HG03342 (cell line): ENCODE results near the gene CST6.
"Not testable (repeated sequence)": the region's sequence is repeated elsewhere in the genome, so short reads cannot be mapped to it uniquely, and the experiment has no call there.

Experiments
- ATAC-seq: cut with Tn5 transposase; IDR thresholded peaks from one replicate; pipeline ENCODE4 v1.9.1; 2021; ENCODE audit warnings: mild to moderate bottlenecking, moderate library complexity; ENCODE audit not compliant: unreplicated experiment

Gene CST6

GRCh38 chr11:65982824-65983588, 28.8 kb upstream of the CST6 start:
- ATAC-seq: no peak

GRCh38 chr11:65983589-65983987, 28.2 kb upstream of the CST6 start:
- no peak for ATAC-seq

- ATAC-seq: no peak
Measured at GRCh38 chr11:65987336-65987735, 24.5 kb upstream of the CST6 start.

- peak; percentile 91 for ATAC-seq
Measured at GRCh38 chr11:65988791-65989592, 22.8 kb upstream of the CST6 start.

GRCh38 chr11:65992056-65992455, 19.8 kb upstream of the CST6 start:
- no peak for ATAC-seq

GRCh38 chr11:65997286-65997685, 14.5 kb upstream of the CST6 start:
- no peak for ATAC-seq

- ATAC-seq: peak; percentile 84
Measured at GRCh38 chr11:66001942-66002647, 9.7 kb upstream of the CST6 start, which contains the start of the genes BANF1 and EIF1AD. TSS of gene BANF1 (plus strand) at chr11:66002503. CDS start at chr11:66003251, 748 bp downstream. TSS of gene EIF1AD (minus strand) at chr11:66002157. CDS start at chr11:66000389, 1,768 bp downstream.

GRCh38 chr11:66002648-66003225, 9.1 kb upstream of the CST6 start:
- ATAC-seq: peak; percentile 33

- no peak for ATAC-seq
Measured at GRCh38 chr11:66003291-66003690, 8.5 kb upstream of the CST6 start.

GRCh38 chr11:66004186-66004585, 7.6 kb upstream of the CST6 start:
- no peak for ATAC-seq

- no peak for ATAC-seq
Measured at GRCh38 chr11:66006134-66006890, 5.5 kb upstream of the CST6 start.

GRCh38 chr11:66006891-66007176, 5.0 kb upstream of the CST6 start:
- ATAC-seq: no peak

- no peak for ATAC-seq
Measured at GRCh38 chr11:66007201-66007634, 4.6 kb upstream of the CST6 start.

- ATAC-seq: no peak
Measured at GRCh38 chr11:66008095-66008467, 3.7 kb upstream of the CST6 start.

- no peak for ATAC-seq
Measured at GRCh38 chr11:66008468-66009101, 3.2 kb upstream of the CST6 start.

- not testable (repeated sequence) for ATAC-seq
Measured at GRCh38 chr11:66010036-66010435, 1.8 kb upstream of the CST6 start.

- no peak for ATAC-seq
Measured at GRCh38 chr11:66011239-66011784, 496 bp upstream of the CST6 start.

- ATAC-seq: no peak
Measured at GRCh38 chr11:66012371-66012945, 650 bp downstream of the CST6 start.
